COR-L47 (cell line): Measurements from ENCODE around the gene MAML3.
"Not testable (repeated sequence)": the region's sequence is repeated elsewhere in the genome, so short reads cannot be mapped to it uniquely, and the experiment has no call there.

Experiments used
- DNase-seq: peaks from one replicate; lab custom pipeline; 2025; lab: John Stamatoyannopoulos, UW

Gene MAML3

GRCh38 chr4:139725236-139725635, 428.7 kb downstream of the MAML3 start:
- DNase-seq = no peak

DNA sequence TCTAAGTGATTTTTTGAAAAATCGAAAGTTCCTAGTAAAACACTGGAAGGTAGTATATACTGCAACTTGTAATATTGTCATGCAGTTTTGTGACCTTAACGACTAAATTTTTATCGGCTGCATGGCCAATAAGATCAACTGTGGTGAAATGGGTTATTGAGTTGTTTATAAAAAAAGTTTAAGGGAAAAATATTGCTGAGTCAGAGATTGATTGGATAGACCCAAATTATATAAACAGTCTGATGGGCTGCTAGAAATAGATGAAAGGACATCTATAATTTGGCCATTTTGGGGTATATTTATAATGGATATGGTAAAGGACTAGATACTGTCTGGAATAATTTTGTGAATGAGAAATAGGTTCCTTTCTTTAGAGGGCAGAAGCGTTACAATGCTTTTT, 432.2 kb downstream of the MAML3 start:
- no peak for DNase-seq

DNA sequence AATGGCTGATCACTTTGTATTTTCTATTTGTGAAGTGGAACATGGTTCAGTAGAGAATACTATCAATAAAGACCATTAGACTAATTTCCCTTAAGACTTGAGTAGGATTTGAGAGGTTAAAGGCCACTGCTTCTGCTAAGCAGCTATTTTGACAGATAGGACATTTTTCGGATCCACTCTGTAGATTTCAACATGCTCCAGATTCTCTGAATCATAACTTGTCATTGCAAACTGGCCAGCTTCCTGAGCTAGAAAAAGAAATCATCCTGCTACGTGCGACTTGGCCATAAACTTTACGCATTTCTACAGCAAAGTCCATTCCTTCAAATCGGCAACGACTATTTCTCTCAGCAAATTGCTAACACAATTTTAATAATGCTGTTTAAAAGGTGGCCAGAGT, 433.2 kb downstream of the MAML3 start:
- no peak for DNase-seq

GRCh38 chr4:139719381-139720101, 434.4 kb downstream of the MAML3 start:
- DNase-seq = no peak

GRCh38 chr4:139718833-139719232, 435.2 kb downstream of the MAML3 start:
- no peak for DNase-seq

GRCh38 chr4:139718358-139718757, 435.6 kb downstream of the MAML3 start:
- DNase-seq = no peak

- DNase-seq = no peak
Observed at GRCh38 chr4:139715746-139716391, 438.1 kb downstream of the MAML3 start.

DNA sequence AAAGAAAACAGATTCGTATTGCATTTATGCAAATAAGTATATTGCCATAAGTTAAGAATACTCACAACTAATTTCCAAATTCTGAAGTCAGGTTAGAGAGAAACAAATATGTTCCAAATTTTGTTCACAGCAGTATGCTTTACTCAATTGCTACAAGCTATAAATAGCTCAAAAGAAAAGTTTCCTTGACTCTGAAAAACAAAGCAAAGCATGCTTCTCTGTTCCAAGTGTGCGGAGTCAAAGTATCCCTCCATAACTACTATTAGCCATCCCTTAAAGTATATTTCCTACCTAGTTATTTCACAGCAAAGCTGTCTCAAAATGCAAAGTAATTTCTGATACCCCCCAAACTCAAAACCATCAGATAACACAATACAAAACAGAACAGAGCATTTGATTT, 441.1 kb downstream of the MAML3 start:
- DNase-seq = no peak

DNA sequence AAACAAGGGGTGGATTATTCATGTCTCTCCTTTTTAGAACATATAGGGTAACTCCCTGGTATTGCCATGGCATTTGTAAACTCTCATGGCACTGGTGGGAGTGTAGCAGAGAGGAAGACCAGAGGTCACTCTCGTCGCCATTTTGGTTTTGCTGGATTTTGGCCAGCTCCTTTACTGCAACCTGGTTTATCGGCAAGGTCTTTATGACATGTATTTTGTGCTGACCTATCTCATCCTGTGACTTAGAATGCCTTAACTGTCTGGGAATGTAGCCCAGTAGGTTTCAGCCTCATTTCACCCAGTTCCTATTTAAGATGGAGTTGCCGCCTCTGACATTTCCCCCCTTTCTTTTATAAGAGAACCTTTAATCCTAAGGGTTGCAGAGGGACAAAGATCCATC, 442.5 kb downstream of the MAML3 start:
- no peak for DNase-seq

- DNase-seq = no peak
Observed at GRCh38 chr4:139710073-139710472, 443.9 kb downstream of the MAML3 start.

DNA sequence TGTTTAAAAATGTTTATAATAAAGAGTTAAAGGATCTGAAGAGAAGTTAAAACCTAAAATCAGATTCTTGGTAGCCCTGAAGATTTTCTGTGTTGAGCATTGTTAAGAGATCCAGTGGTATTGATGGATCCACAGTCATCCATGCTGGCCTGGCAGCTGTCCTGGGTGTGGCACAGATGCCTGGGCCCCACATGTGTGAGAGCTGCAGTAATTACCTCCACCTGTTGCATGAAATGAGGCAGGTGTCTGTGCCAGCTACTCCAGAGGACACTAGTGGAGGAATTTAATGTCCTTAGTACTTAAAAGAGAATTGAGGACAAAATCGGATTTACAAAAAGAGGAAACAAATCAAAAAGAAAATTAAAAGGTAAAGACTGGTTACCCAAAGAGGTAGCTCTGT, 444.3 kb downstream of the MAML3 start:
- DNase-seq = no peak

DNA sequence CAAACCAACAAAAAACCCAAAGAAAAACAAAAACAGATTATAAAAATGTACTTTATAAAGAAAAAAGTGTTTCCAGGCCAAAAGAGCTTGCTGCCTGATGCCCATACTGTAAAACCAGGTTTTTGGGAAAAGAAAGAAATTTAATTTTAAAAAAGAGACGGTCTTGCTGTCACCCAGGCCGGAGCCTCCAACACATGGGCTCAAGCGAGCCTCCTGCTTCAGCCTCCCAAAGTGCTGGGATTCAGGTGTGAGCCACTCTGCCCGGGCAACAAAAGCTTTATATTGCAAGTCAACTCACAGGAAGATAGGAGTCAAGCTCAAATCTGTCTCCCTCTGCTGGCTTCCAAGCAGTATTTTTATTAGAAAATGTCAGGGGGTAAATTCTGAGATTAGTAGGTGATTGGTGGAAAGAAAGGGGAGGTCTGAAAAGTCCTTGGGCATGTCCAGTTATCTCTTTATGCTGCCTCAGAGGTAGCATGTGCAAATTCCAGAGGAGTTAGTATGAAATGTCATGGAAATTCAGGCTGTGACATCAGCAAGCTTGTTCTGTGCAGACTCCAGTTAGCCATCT, 449.0 kb downstream of the MAML3 start:
- no peak for DNase-seq

DNA sequence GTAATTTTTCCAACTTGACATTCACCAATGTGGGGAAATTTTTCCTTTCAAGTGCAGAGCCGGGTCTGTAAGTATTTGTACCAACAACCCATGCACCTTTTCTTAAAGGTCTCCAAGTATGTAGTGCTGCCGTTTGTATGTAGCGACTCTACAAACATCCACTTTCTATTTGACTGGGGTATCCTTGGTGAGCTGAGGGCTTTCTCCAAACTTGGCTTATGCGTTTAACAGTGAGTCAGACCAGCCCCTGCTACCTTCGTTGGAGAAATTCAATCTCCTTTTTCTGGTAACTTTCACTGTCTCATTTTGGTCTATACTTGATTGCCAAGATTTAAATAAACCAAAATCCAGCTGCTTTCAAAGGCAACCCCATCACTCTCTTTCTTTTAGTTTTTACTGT, 453.4 kb downstream of the MAML3 start:
- DNase-seq = no peak

- not testable (repeated sequence) for DNase-seq
Observed at GRCh38 chr4:139698167-139698925, 455.6 kb downstream of the MAML3 start.

DNA sequence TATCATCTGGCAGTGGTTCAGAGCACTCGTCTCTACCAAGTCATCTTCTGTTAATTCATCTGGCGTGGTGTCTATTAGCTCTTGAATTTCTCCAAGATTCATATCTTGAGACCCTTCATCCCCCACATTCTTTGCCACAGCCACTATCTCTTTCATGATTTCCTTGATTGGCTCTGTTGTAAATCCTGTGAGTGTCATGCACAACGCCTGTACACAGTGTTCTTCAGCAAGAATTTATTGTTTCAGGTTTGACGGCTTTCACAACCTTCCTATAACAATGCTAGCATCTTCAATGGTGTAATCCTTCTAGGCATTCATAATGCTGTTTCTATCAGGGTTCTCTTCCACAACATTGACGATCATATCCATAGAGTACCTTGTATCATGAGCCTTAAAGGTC, 457.5 kb downstream of the MAML3 start:
- DNase-seq = no peak

GRCh38 chr4:139694522-139695107, 459.4 kb downstream of the MAML3 start:
- no peak for DNase-seq

DNA sequence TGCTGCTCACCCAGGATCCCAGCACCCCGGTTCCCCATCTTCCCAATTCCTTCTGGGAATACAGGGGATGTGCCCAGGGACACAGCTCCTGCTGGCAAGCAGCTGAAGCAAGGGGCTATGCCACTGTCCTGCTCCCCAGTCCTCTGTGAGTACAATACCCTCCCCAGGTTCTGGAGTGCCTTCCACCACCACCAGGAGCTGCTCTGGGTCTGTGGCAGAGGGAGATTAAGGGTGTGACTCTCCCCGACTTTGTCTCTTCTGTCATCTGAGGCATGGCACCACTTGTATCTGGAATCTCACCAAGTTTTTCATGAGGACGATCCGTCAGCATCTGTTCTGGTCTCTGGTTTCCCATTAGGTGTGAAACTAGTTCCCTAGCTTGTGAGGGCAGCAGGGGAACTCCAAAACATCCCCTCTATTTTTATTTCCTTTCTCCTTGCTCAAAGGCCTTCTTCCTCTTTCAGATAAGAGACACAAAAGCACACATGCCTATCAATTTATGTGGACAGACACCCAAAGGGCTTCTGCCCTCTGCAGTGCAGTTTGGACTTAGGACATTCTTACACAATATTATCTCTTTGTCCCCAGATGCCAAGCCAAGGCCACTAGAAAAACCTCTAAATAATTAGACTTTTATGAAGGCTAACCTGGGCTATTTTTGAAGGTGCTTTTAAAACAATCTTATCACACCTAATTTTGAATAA, 461.5 kb downstream of the MAML3 start:
- peak; percentile 29 for DNase-seq

DNA sequence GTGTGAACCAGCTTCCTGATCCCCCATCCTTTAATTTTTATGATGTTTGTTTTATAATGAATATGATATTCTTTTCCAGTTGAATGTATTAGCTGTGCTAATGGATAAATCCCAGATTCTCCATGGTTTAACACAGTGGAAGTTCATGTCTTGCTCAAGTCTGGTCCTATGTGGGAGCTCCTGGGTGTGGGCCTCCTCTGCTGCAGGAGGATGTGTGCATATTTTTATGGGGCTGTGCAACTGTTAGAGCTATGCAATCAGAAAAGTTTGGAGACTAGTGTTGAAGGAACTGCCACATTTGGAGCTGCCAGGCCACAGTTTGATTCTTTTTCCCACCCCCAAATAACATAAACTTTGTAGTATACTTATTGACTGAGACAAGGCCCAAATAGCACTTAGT, 463.6 kb downstream of the MAML3 start:
- DNase-seq = no peak

DNA sequence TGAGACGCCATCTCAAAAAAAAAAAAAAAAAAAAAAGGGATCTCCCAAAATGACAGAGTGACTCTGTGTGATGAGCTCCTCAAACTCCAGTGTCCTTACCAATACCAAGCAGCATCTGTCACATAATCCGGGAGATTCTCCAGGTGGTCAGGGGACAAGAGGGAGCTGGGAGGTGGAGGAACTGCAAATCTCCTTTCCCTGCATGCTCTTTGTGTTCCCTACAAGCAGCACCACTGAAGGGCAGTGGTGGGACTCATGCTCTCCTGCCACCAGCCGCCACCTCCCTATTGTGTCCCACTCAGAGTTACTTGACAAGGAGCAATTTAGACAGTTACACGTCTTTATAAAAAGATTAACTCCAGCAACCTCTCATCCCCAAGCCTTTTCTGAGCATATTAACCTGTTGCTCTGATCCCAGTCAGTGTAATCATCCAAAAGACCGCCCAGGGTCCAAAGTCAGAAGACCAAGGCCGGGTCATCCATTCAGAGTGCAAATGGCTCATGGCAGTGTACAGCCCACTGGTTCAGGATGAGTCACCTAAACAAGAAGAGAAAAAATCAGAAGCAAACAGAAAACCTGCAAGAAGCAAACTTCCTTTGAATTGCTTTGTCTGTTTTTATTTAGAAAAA, 464.8 kb downstream of the MAML3 start:
- DNase-seq = no peak

- DNase-seq = no peak
Observed at GRCh38 chr4:139686988-139687387, 467.0 kb downstream of the MAML3 start.

DNA sequence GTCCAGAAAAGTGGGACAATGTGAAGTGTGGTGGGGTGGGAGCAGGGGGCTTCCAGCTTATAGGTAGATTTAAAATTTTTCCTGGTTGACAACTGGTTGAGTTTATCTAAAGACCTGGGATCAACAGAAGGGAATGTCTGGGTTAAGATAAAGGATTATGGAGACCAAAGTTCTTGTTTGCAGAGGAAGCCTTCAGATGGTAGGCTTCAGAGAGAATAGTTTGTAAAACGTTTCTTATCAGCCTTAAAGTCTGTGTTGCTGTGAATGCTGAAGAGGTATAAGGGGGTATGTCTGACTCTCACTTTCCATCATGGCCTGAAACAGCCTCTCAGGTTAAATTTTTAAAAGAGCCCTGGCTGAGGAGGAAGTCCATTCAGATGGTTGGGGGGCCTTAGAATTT, 467.9 kb downstream of the MAML3 start:
- no peak for DNase-seq
